Sigmoid colon (tissue), 4 donors: ENCODE data around the gene YARS1.

Source experiments
- EP300 ChIP-seq, 4 donors: sonication (generic); formaldehyde crosslinking; IDR thresholded peaks; one replicate each; pipeline ENCODE4 v1.6.1; 2017; ENCODE audit warnings: antibody characterized with exemption in 4 of 4
- POLR2A ChIP-seq, 2 donors: fragments of 450-650 bp; IDR thresholded peaks; one replicate each; pipeline ENCODE4 v1.6.1; 2016; ENCODE audit warnings: antibody characterized with exemption in 2 of 2, mild to moderate bottlenecking in 2 of 2, moderate library complexity in 2 of 2
- POLR2AphosphoS5 ChIP-seq, 4 donors: sonication (generic); formaldehyde crosslinking; IDR thresholded peaks; one replicate each; pipeline ENCODE4 v1.6.1; 2017; ENCODE audit warnings: antibody characterized with exemption in 4 of 4
- TF ChIP-seq, protein P1 (sequence below), 4 experiments: fragments of 450-650 bp in 3 of 4; fragments of 200-600 bp in 1 of 4; IDR thresholded peaks; one replicate each; pipeline ENCODE4 v1.5.1; 2016 to 2019; ENCODE audit warnings: antibody characterized with exemption in 4 of 4, mild to moderate bottlenecking in 3 of 4, moderate library complexity in 2 of 4

GRCh38 chr1:32744071-32744425 lies 73.1 kb downstream of the YARS1 start:
- TF ChIP-seq, protein P1, sequence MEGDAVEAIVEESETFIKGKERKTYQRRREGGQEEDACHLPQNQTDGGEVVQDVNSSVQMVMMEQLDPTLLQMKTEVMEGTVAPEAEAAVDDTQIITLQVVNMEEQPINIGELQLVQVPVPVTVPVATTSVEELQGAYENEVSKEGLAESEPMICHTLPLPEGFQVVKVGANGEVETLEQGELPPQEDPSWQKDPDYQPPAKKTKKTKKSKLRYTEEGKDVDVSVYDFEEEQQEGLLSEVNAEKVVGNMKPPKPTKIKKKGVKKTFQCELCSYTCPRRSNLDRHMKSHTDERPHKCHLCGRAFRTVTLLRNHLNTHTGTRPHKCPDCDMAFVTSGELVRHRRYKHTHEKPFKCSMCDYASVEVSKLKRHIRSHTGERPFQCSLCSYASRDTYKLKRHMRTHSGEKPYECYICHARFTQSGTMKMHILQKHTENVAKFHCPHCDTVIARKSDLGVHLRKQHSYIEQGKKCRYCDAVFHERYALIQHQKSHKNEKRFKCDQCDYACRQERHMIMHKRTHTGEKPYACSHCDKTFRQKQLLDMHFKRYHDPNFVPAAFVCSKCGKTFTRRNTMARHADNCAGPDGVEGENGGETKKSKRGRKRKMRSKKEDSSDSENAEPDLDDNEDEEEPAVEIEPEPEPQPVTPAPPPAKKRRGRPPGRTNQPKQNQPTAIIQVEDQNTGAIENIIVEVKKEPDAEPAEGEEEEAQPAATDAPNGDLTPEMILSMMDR (IDR thresholded peaks at IDR 0.05) = no peak
- no peak for TF ChIP-seq POLR2AphosphoS5 (IDR thresholded peaks at IDR 0.05)
- no peak for TF ChIP-seq POLR2A (IDR thresholded peaks at IDR 0.05)
- TF ChIP-seq EP300 (IDR thresholded peaks at IDR 0.05) = no peak
